A549 (cell line): Measurements from ENCODE around the gene BCAS1. TPM values are rescaled to one million over a fixed set of nuclear protein-coding genes. Genes with fewer than 3 reads are reported as not detected.

Source experiments
- ATAC-seq, 2 experiments: fragments of 200-7000 bp in 1 of 2; fragments of >200 bp in 1 of 2; cut with Nextera tagmentation in 1 of 2; cut with Tn5 transposase in 1 of 2; 3 replicates each; pipeline versions ENCODE4 v1.8.0 to v1.9.1; 2018 to 2020; ENCODE audit warnings: mild to moderate bottlenecking in 1 of 2, moderate library complexity in 1 of 2
- CTCF ChIA-PET: fragments of 300-600 bp; sonication (Branson Sonifier 250); formaldehyde crosslinking; extraction: SDS; loops from one replicate; lab custom pipeline; 2021; ENCODE audit warnings: antibody characterized with exemption, inconsistent platforms; lab: Yijun Ruan, JAX
- POLR2A ChIA-PET: fragments of 350-600 bp; formaldehyde crosslinking; extraction: SDS; loops from one replicate; lab custom pipeline; 2021; ENCODE audit warnings: antibody characterized with exemption, inconsistent platforms; lab: Yijun Ruan, JAX
- DNase-seq, 2 experiments: peaks; one replicate each; pipeline versions ENCODE4 v3.0.0 to v3.0.0-alpha.2; 2011 to 2016; ENCODE audit warnings: low read depth in 1 of 2, low spot score in 1 of 2
- FAIRE-seq: peaks from 2 replicates; lab custom pipeline; 2011; peaks lifted over from hg19 to GRCh38; lab: Jason Lieb, UNC
- H3K27ac ChIP-seq, 2 experiments: fragments of >200 bp; sonication (Bioruptor Twin); formaldehyde crosslinking; 3 replicates each; pipeline ENCODE4 v1.5.1; 2016 to 2017
- H3K4me1 ChIP-seq: fragments of >200 bp; sonication (Bioruptor Twin); formaldehyde crosslinking; 3 replicates; pipeline ENCODE4 v1.6.1; 2016
- H3K4me2 ChIP-seq: fragments of >200 bp; sonication (Bioruptor Twin); formaldehyde crosslinking; 3 replicates; pipeline ENCODE4 v1.6.1; 2016
- H3K4me3 ChIP-seq: fragments of >200 bp; sonication (Bioruptor Twin); formaldehyde crosslinking; 3 replicates; pipeline ENCODE4 v1.5.1; 2016
- H3K9me3 ChIP-seq: fragments of >200 bp; sonication (Bioruptor Twin); formaldehyde crosslinking; 3 replicates; pipeline ENCODE4 v1.6.1; 2016
- BHLHE40 ChIP-seq: IDR thresholded peaks from 2 replicates; pipeline ENCODE4 v1.6.1; 2012; ENCODE audit warnings: low read depth, low read length, inconsistent platforms
- CHD2 ChIP-seq: fragments of 150-350 bp; IDR thresholded peaks from 2 replicates; pipeline ENCODE4 v1.6.1; 2014; ENCODE audit warnings: low read length; ENCODE audit not compliant: partially characterized antibody
- EHF ChIP-seq: fragments of 250-450 bp; sonication (Bioruptor Pico); IDR thresholded peaks from 2 replicates; pipeline ENCODE4 v1.5.0; 2020; ENCODE audit warnings: mild to moderate bottlenecking
- ESRRA ChIP-seq: fragments of 150-350 bp; IDR thresholded peaks from 2 replicates; pipeline ENCODE4 v1.6.1; 2014; ENCODE audit warnings: mild to moderate bottlenecking, low read length, borderline replicate concordance
- HOXA7 ChIP-seq: fragments of 250-450 bp; sonication (Bioruptor Pico); IDR thresholded peaks from 2 replicates; pipeline ENCODE4 v1.5.0; 2020; ENCODE audit warnings: mild to moderate bottlenecking, moderate library complexity
- HOXB13 ChIP-seq: fragments of 250-450 bp; sonication (Bioruptor Pico); IDR thresholded peaks from 2 replicates; pipeline ENCODE4 v1.5.0; 2020; ENCODE audit warnings: low read depth, mild to moderate bottlenecking, moderate library complexity
- HOXB5 ChIP-seq: fragments of 250-450 bp; sonication (Bioruptor Pico); IDR thresholded peaks from 2 replicates; pipeline ENCODE4 v1.5.0; 2020; ENCODE audit warnings: mild to moderate bottlenecking, moderate library complexity
- MAZ ChIP-seq: fragments of 150-350 bp; IDR thresholded peaks from 2 replicates; pipeline ENCODE4 v1.6.1; 2014; ENCODE audit warnings: antibody characterized with exemption, low read depth, low read length, borderline replicate concordance
- PBX3 ChIP-seq: IDR thresholded peaks from 2 replicates; pipeline ENCODE4 v1.6.1; 2012
- PHF8 ChIP-seq: fragments of 200-600 bp; sonication (generic); IDR thresholded peaks from 2 replicates; pipeline ENCODE4 v1.6.1; 2016; ENCODE audit warnings: low read depth, mild to moderate bottlenecking, antibody characterized with exemption, moderate library complexity, borderline replicate concordance
- POLR2AphosphoS2 ChIP-seq: conservative IDR thresholded peaks from 2 replicates; pipeline ENCODE4 v1.6.1; 2012; ENCODE audit warnings: low read length, improper control_type of control experiment, inconsistent platforms
- RAD21 ChIP-seq, 2 experiments: fragments of >200 bp in 1 of 2; sonication (Bioruptor Twin) in 1 of 2; formaldehyde crosslinking in 1 of 2; IDR thresholded peaks in 1 of 2; conservative IDR thresholded peaks in 1 of 2; 2 replicates in 1 of 2; 3 replicates in 1 of 2; pipeline ENCODE4 v1.6.1; 2012 to 2018; ENCODE audit warnings: inconsistent platforms in 1 of 2
- RNF2 ChIP-seq: fragments of 200-600 bp; sonication (generic); IDR thresholded peaks from 2 replicates; pipeline ENCODE4 v1.6.1; 2016; ENCODE audit warnings: low read depth, mild to moderate bottlenecking, antibody characterized with exemption, moderate library complexity, borderline replicate concordance
- SMC3 ChIP-seq: fragments of >200 bp; sonication (Bioruptor Twin); formaldehyde crosslinking; IDR thresholded peaks from 3 replicates; pipeline ENCODE4 v1.6.1; 2018; ENCODE audit warnings: inconsistent platforms
- SREBF2 ChIP-seq: fragments of 450-650 bp; IDR thresholded peaks from 2 replicates; pipeline ENCODE4 v1.6.1; 2014; ENCODE audit warnings: mild to moderate bottlenecking, moderate library complexity
- TP53 ChIP-seq: fragments of 250-450 bp; sonication (Bioruptor Pico); IDR thresholded peaks from 2 replicates; pipeline ENCODE4 v1.5.0; 2021; ENCODE audit warnings: mild to moderate bottlenecking, moderate library complexity
- USF2 ChIP-seq: fragments of 450-650 bp; IDR thresholded peaks from 2 replicates; pipeline ENCODE4 v1.6.1; 2014; ENCODE audit warnings: antibody characterized with exemption
- ZNF302 ChIP-seq: fragments of 250-450 bp; sonication (Bioruptor Pico); IDR thresholded peaks from 2 replicates; pipeline ENCODE4 v1.9.0; 2021; ENCODE audit warnings: inconsistent platforms, mild to moderate bottlenecking, moderate library complexity
- ZSCAN20 ChIP-seq: fragments of 250-450 bp; sonication (Bioruptor Pico); IDR thresholded peaks from 2 replicates; pipeline ENCODE4 v1.8.0; 2022; ENCODE audit warnings: mild to moderate bottlenecking, moderate library complexity
- WGBS: methylation state at CpG from one replicate; pipeline ENCODE4 v1.1.6; 2017; ENCODE audit errors: missing lambda C conversion rate; 5-methylcytosine and 5-hydroxymethylcytosine counted together
- polyA plus RNA-seq, 4 experiments: library from polyadenylated mRNA; depleted of rRNA in 3 of 4; stranded (reverse); fragments of >200 nt; fragmentation: RNase III in 1 of 4; extraction: RNeasy Plus Mini Kit Qiagen cat#74134 plus additional on column Dnase treatment in 1 of 4; gene quantifications; 2 replicates in 3 of 4; 3 replicates in 1 of 4; pipeline ENCODE4 v1.2.3, GENCODE V29; 2011 to 2017
- TF ChIP-seq, protein P1 (sequence below): fragments of 250-450 bp; sonication (Bioruptor Pico); IDR thresholded peaks from 2 replicates; pipeline ENCODE4 v1.5.0; 2020; ENCODE audit warnings: low read depth, mild to moderate bottlenecking, moderate library complexity
- TF ChIP-seq, protein P2 (sequence below): fragments of 150-350 bp; IDR thresholded peaks from 2 replicates; pipeline ENCODE4 v1.6.1; 2014; ENCODE audit warnings: low read depth, mild to moderate bottlenecking, low read length
- TF ChIP-seq, protein P3 (sequence below): IDR thresholded peaks from 2 replicates; pipeline ENCODE4 v1.6.1; 2012; ENCODE audit warnings: low read depth, borderline replicate concordance

The BCAS1 gene
- polyA plus RNA-seq, 2 of the 4 experiments (the other 2 are of a cell fraction) = 1.4 to 3.9 TPM

DNA sequence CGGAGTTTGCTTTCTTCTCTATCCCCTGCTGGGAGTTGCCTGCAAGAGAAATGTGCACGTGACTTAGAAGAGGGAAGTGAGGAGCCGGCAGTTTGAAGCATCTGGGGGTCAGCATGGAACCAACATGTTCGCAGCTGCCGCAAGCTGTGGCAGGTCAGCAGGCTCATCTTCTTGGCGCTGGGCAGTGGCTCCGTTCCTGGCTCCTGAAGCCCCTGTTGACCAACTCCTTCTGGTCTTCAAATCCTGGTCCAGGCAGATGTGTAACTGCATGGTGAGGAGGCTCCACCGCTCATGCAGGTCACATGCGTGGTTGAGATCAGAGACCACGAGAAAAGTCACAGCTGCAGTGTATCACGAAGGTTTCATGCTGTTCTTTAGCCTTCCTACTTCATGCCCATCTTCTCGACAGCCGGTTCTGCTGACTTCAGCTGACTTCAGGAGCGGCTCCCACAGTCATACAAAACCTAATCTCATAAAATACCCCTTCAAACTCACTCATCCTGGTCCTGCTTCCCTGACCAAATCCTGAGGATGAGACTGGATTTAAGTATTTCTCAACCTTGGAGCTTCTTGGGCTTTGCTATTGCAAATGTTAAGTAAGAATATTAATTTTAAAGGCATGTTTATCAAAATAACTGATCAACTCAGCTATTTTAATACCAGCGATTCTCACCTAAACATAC is 44.9 kb upstream of the BCAS1 start (continued):
- TF ChIP-seq RNF2 = no peak
- TF ChIP-seq ZSCAN20 (CRISPR knock-in tag) = peak; percentile 89; the same call in 1 of the 2 replicates
- TF ChIP-seq, all 56 proteins: peak for 19

DNA sequence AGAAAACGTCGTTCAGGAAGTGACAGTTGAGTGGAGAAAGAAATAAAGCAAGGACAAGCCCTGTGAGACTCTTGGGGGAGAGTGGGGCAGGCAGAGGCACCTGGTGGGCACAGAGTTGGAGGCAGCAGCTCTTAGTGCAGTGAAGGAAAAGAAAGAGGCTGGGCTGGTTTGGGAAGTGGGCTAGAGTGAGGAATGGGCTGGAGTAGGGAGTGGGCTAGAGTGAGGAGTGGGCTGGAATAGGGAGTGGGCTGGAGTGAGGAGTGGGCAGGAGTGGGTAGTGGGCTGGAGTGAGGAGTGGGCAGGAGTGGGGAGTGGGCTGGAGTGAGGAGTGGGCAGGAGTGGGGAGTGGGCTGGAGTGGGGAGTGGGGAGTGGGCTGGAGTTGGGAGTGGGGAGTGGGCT is 43.7 kb upstream of the BCAS1 start:
- TF ChIP-seq POLR2AphosphoS2 = no peak
- TF ChIP-seq SMC3 = no peak
- TF ChIP-seq, protein P1, sequence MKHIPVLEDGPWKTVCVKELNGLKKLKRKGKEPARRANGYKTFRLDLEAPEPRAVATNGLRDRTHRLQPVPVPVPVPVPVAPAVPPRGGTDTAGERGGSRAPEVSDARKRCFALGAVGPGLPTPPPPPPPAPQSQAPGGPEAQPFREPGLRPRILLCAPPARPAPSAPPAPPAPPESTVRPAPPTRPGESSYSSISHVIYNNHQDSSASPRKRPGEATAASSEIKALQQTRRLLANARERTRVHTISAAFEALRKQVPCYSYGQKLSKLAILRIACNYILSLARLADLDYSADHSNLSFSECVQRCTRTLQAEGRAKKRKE (CRISPR knock-in tag) = no peak; the same call in 1 of the 2 replicates
- no peak for TF ChIP-seq PHF8
- TF ChIP-seq ZNF302 = no peak
- no peak for TF ChIP-seq BHLHE40
- TF ChIP-seq, protein P2, sequence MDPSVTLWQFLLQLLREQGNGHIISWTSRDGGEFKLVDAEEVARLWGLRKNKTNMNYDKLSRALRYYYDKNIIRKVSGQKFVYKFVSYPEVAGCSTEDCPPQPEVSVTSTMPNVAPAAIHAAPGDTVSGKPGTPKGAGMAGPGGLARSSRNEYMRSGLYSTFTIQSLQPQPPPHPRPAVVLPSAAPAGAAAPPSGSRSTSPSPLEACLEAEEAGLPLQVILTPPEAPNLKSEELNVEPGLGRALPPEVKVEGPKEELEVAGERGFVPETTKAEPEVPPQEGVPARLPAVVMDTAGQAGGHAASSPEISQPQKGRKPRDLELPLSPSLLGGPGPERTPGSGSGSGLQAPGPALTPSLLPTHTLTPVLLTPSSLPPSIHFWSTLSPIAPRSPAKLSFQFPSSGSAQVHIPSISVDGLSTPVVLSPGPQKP = no peak
- no peak for TF ChIP-seq PBX3
- TF ChIP-seq CHD2 = no peak
- TF ChIP-seq HOXA7 = no peak
- no peak for ATAC-seq
- Histone ChIP-seq H3K4me1 (peaks cover 79% of the 10 kb centered on the region), H3K4me3 (no peak overlapping the region), H3K27ac (peak overlapping the region; percentile 94 to 98), H3K4me2 (peak overlapping the region; percentile 0; the same call in 1 of the 3 replicates), H3K9me3 (peaks cover 16% of the 10 kb centered on the region)
- FAIRE-seq = no peak
- ChIA-PET CTCF (interaction anchor here (0.7 to 3.2 kb wide), 3 partner anchors 9 to 86 kb away, joined by 3 to 47 read pairs (median 5); no protein-coding TSS in a partner anchor), POLR2A (no interaction called here)
- 87% methylated on average over 2 of the region's 2 CpGs for WGBS
- no peak for DNase-seq

DNA sequence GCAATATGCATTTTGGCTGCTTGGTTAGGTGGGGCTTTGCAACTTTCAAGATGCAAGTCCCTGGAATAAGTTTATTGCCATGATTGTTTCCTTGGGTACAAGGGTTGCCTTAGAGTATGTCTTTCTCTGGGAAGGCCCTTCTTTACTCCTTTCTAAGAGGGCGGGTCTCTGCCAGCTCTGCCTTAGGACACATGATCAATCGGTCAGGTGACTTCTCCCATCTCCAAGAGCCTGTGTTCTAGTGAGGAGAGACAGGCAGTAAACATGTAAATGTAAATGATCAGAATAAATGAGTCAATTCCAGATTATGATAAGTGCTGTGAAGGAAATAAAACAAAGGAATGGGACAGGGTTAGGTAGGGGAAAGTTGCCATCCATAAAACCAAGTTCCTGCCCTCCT is 43.2 kb upstream of the BCAS1 start:
- peak overlapping the region; percentile 0; the same call in 1 of the 3 replicates for H3K4me2 ChIP-seq
- peaks cover 16% of the 10 kb centered on the region for H3K9me3 ChIP-seq
- H3K4me3 ChIP-seq = no peak overlapping the region
- DNase-seq (peak in 1 of 2 experiments; percentile 63), ATAC-seq (no peak), FAIRE-seq (no peak)
- ChIA-PET POLR2A (no interaction called here), CTCF (interaction anchor here (0.7 to 3.2 kb wide), 2 partner anchors 8 to 87 kb away, joined by 3 to 47 read pairs; no protein-coding TSS in a partner anchor)
- TF ChIP-seq, protein P2 = no peak
- TF ChIP-seq EHF = no peak
- TF ChIP-seq USF2 = peak; percentile 78
- TF ChIP-seq SMC3 = no peak
- peak; percentile 33; the same call in 1 of the 2 replicates for TF ChIP-seq HOXB5 (CRISPR knock-in tag)
- TF ChIP-seq HOXB13 (CRISPR knock-in tag) = no peak
- TF ChIP-seq, protein P1 (CRISPR knock-in tag) = no peak
- TF ChIP-seq RAD21 (conservative IDR thresholded peaks at IDR 0.05 in 1 of 2, IDR thresholded peaks at IDR 0.05 in 1 of 2) = no peak
- TF ChIP-seq, protein P3, sequence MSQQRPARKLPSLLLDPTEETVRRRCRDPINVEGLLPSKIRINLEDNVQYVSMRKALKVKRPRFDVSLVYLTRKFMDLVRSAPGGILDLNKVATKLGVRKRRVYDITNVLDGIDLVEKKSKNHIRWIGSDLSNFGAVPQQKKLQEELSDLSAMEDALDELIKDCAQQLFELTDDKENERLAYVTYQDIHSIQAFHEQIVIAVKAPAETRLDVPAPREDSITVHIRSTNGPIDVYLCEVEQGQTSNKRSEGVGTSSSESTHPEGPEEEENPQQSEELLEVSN = no peak
- TF ChIP-seq SREBF2 = no peak
- TF ChIP-seq TP53 (CRISPR knock-in tag) = no peak
- no peak for TF ChIP-seq ESRRA
- 0 out of 2 replicates have a peak, but pooled peaks have one; percentile 51 for TF ChIP-seq ZNF302
- TF ChIP-seq MAZ = no peak
- H3K27ac ChIP-seq = peak overlapping the region; percentile 94 to 98
- 83% methylated on average over 2 of the region's 2 CpGs for WGBS
- H3K4me1 ChIP-seq = peaks cover 73% of the 10 kb centered on the region
